GM19023 (cell line): ENCODE measurements around the gene HDDC2.
"Not testable (repeated sequence)": the region's sequence is repeated elsewhere in the genome, so short reads cannot be mapped to it uniquely, and the experiment has no call there.

Source experiments
- ATAC-seq: cut with Tn5 transposase; IDR thresholded peaks from one replicate; pipeline ENCODE4 v1.9.1; 2021; ENCODE audit warnings: mild to moderate bottlenecking, moderate library complexity; ENCODE audit not compliant: unreplicated experiment

Gene HDDC2

GRCh38 chr6:125307150-125307838, 5.5 kb upstream of the HDDC2 start:
- ATAC-seq: no peak

- ATAC-seq: no peak
These were observed 5.0 kb upstream of the HDDC2 start for GRCh38 chr6:125306756-125307149.

DNA sequence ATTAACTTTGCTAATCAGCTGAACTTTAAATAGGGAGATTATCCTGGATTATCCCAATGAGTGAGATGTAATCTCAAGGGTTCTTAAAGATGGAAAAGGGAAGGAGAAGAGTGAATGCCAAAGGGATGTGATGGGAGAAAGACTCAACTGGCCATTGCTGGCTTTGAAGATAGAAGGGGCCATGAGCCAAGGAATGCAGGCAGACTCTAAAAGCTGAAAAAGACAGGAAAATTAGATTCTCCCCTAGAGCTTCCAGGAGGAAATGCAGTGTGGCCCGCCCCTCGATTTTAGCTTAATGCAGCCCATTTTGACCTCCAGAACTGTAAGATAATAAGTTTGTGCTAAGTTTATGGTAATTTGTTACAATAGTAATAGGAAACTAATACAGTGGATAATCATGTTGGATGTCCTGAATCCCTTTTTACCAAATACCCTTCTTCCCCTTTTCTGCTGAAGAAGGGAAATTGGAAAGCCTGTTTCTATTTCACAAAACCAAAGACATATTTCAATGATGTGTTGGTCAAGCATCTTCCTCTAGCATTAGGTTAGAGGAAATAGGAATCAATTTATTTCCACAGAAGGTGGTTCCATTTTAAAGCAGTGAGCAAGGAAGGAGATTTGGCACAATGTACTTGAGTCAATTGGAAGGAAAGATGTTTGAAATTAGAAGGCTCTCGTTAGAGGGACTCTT, 3.3 kb upstream of the HDDC2 start:
- ATAC-seq: no peak

DNA sequence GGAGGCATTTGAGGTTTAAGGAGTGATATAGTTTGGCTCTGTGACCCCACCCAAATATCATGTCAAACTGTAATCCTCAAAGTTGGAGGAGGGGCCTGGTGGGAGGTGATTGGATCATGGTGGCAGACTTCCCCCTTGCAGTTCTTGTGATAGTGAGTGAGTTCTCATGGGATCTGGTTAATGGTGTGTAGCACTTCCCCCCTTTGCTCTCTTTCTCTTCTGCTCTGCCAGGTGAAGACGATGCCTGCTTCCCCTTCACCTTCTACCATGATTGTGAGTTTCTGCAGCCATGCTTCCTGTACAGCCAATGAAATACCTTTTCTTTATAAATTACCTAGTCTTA, 1.7 kb upstream of the HDDC2 start:
- ATAC-seq: no peak

GRCh38 chr6:125302840-125303511, 1.2 kb upstream of the HDDC2 start:
- no peak for ATAC-seq

GRCh38 chr6:125300992-125301434, 754 bp downstream of the HDDC2 start:
- ATAC-seq: no peak

DNA sequence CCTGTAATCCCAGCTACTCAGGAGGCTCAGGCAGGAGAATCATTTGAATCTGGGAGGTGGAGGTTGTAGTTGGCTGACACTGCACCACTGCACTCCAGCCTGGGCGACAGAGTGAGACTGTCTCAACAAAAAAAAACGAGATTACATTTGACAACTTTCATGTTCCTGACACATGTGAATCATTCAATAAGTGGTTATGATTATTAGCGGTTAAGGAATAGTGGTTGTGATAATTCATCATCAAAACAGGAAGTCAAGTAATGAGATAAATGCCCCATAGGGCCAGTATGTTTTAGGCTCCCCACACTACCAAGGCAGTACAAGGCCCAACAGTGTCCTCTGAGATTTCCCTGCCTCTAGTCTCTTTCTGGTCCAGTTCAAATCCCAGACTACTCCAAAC, 2.5 kb downstream of the HDDC2 start:
- ATAC-seq: no peak

- ATAC-seq: no peak
These were observed 5.3 kb downstream of the HDDC2 start for GRCh38 chr6:125296471-125296870.

GRCh38 chr6:125294925-125295324, 6.8 kb downstream of the HDDC2 start:
- ATAC-seq: no peak

DNA sequence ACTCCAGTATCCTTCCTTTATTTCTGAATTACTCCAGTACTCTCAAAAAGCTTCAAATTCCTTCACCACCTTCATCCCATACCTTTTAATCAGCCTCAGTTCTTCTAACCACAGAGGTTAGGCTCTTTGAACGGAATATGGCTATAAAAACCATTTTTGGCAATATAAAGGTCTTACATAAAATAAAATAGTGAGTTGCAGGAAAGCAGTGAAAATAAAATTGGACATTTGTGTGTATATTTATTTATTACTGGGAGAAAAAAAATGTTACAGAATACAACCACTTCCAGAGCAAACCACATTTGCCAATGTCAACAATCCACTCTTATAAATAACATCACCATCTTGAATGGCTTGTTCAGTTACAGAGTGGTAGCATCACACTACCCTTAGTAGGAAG, 7.7 kb downstream of the HDDC2 start:
- no peak for ATAC-seq

DNA sequence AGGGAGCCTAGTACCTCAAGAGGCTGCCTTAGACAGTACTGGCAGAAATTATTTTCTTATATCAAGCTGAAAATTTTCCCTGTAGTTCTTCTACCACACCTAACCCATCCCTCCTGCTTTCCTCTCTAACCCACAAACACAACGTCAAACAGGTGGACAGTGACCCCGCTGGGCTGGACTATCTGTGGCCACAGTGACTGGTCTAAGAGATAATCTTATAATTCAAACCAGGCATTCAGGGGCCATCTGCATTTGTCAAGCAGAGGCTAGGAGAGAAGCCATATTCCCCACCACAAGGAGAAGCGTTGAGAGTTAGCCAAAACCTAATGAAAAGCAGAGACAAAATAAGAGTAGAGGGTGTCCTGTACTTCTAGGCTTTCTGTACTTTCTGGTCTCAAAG, 8.2 kb downstream of the HDDC2 start:
- no peak for ATAC-seq

DNA sequence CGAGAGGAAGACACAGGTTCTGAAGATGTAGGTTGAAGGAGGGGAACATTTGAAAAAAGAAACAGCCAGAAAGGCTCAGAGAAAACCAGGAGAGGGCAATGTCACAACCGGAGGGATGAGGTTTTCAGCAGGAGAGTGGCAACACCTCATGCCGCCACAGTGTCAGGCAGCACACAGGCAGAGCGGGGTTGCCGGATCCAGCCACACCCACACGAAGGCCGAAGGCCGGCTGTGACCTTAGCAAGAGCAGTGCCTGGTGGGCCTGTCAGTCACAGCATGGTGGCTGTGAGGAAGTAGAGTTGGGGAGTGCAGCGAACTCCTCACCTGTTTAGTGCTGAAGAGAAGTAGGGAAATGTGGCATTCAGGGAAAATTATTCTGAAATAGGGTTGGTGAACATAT, 14.0 kb downstream of the HDDC2 start:
- no peak for ATAC-seq

DNA sequence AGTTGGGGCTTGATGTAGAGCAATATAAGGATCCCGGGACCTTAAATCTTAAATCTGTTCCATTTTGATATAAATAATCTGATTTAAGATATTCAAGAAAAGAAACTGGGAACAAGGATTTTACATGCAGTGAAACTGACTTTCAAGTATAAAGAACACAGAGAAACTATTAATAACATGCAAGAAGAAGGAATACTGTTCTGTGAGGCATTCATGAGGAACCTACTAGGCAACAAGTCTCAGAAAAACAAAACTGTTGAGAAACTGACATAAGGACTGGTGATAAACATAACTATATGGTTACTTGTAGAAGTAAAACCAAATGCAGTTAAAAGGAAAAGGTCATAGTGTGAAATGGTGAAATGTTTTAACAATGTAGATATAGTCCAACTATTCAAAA, 15.8 kb downstream of the HDDC2 start:
- ATAC-seq: no peak

GRCh38 chr6:125285353-125285752, 16.4 kb downstream of the HDDC2 start:
- no peak for ATAC-seq

- not testable (repeated sequence) for ATAC-seq
These were observed 19.3 kb downstream of the HDDC2 start for GRCh38 chr6:125282470-125282869.

DNA sequence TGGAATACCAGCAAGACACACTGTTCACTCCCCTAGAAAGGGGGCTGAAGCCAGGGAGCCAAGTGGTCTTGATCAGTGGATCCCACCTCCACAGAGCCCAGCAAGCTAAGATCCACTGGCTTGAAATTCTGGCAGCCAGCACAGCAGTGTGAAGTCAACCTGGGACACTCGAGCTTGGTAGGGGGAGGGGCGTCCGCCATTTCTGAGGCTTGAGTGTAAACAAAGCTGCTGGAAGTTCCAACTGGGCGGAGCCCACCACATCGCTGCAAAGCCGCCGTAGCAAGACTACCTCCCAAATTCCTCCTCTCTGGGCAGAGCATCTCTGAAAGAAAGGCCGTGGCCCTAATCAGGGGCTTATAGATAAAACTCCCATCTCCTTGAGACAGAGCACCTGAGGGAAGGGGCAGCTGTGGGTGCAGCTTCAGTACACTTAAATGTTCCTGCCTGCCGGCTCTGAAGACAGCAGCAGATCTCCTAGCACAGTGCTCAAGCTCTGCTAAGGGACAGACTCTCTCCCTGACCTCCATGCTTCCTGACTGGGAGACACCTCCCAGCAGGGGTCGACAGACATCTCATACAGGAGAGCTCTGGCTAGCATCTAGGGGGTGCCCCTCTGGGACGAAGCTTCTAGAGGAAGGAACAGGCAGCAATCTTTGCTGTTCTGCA, 21.3 kb downstream of the HDDC2 start:
- not testable (repeated sequence) for ATAC-seq

- ATAC-seq: no peak
These were observed 21.8 kb downstream of the HDDC2 start for GRCh38 chr6:125279961-125280360.

GRCh38 chr6:125277838-125278237, 23.9 kb downstream of the HDDC2 start:
- no peak for ATAC-seq

GRCh38 chr6:125275779-125276178, 26.0 kb downstream of the HDDC2 start:
- no peak for ATAC-seq

DNA sequence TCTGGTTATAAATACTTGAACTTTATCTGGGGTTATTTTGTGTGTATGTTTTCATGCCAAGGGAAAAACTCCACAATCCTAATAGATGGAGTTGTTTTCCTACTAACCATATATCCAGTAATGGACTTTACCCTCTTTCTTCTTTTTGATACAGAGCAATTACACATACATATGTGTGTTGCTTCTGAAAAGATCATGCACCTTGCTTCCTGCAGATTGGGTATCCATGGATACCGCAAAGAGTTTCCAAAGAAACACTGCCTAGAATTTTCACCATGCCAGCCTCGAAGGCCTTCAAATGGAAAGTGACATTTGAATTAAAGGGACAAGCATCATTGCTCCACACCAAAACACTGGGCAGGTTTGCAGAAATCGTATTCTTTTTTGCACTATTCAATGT, 26.8 kb downstream of the HDDC2 start:
- no peak for ATAC-seq

DNA sequence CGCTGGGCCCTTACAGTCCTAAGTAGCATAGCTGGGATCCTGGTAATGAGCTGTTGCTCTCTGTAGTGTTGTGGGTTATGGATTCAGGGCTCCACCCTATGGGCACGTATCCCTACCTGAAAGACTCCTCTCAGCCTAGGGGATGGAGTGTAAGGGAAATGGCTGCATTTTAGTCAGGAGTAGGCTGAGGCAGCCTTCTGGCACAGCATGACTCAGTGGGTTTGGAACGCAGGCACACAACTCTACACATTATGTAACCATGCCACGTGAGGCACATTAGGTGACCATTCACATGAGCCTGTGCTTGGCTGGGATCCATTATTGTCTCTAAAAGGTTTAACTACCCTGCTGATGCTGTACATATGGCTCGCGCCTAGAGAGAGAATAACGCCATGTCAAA, 27.8 kb downstream of the HDDC2 start:
- no peak for ATAC-seq

DNA sequence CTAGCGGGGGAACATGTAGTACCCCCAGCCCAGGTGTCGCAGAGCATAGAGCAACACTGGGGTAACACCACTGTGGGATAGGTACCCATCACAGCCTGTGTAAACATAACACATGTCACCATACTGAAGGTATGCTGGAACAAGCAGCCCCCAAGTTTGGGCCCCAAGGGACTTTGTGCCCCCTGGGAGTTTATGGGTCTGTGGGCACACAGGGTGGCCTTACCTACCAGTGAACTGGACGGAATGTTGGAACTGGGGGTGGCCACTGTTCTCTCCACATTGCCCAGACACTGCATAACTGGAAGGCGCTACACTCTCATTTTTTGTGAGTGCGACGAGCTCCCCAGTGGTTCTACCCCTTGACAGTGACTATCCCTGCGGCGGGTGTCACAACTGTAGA, 28.5 kb downstream of the HDDC2 start:
- ATAC-seq: no peak
